IMR-90 (cell line): ENCODE data around the gene VEPH1. TPM values are rescaled to one million over a fixed set of nuclear protein-coding genes. Genes with fewer than 3 reads are reported as not detected.

Source experiments
- ATAC-seq: fragments of 200-7000 bp; cut with Tn5 transposase; 2 replicates; pipeline ENCODE4 v1.9.1; 2020; ENCODE audit warnings: low read depth, mild to moderate bottlenecking, moderate library complexity
- BruUV-seq: library from RNA; stranded (reverse); fragments of 400-500 nt; replicated peaks from 2 replicates; lab custom pipeline; 2021; lab: Mats Ljungman, UMichigan
- CTCF ChIA-PET: fragments of 300-600 bp; formaldehyde crosslinking; extraction: SDS; loops from one replicate; lab custom pipeline; 2021; ENCODE audit warnings: antibody characterized with exemption; lab: Yijun Ruan, JAX
- POLR2A ChIA-PET: fragments of 300-600 bp; sonication (Branson Sonifier 250); formaldehyde crosslinking; loops from one replicate; lab custom pipeline; 2022; ENCODE audit warnings: antibody characterized with exemption; ENCODE audit not compliant: unreplicated experiment; lab: Charles Lee
- DNase-seq: peaks from one replicate; pipeline ENCODE4 v3.0.0; 2013
- H2AFZ ChIP-seq: replicated peaks from 2 replicates; pipeline ENCODE3; 2013; ENCODE audit warnings: low read length, mild to moderate bottlenecking; ENCODE audit not compliant: poor library complexity
- H2AK5ac ChIP-seq: 2 replicates; pipeline ENCODE4 v1.6.1; 2013; ENCODE audit warnings: low read depth, low read length, inconsistent platforms
- H2AK9ac ChIP-seq: replicated peaks from 2 replicates; pipeline ENCODE3; 2013; ENCODE audit warnings: mild to moderate bottlenecking, low read depth, low read length, moderate library complexity; ENCODE audit not compliant: poor library complexity
- H2BK120ac ChIP-seq: 2 replicates; pipeline ENCODE4 v1.6.1; 2013; ENCODE audit warnings: low read depth, low read length, inconsistent platforms
- H2BK15ac ChIP-seq: 3 replicates; pipeline ENCODE4 v1.6.1; 2013; ENCODE audit warnings: low read depth, low read length, inconsistent platforms
- H2BK20ac ChIP-seq: 2 replicates; pipeline ENCODE4 v1.6.1; 2013; ENCODE audit warnings: low read depth, mild to moderate bottlenecking, inconsistent platforms, low read length, moderate library complexity
- H2BK5ac ChIP-seq: 2 replicates; pipeline ENCODE4 v1.6.1; 2013; ENCODE audit warnings: mild to moderate bottlenecking, low read depth, low read length, inconsistent platforms; ENCODE audit not compliant: poor library complexity, severe bottlenecking
- H3K14ac ChIP-seq: replicated peaks from 2 replicates; pipeline ENCODE4 v1.6.1; 2013; ENCODE audit warnings: low read depth, low read length, inconsistent platforms
- H3K18ac ChIP-seq: 2 replicates; pipeline ENCODE4 v1.6.1; 2013; ENCODE audit warnings: low read depth, low read length, control low read depth
- H3K23ac ChIP-seq: 2 replicates; pipeline ENCODE4 v1.6.1; 2013; ENCODE audit warnings: low read depth, low read length, inconsistent platforms
- H3K27ac ChIP-seq: 2 replicates; pipeline ENCODE4 v1.5.1; 2013; ENCODE audit warnings: mild to moderate bottlenecking, control low read depth, low read length; ENCODE audit not compliant: insufficient read depth
- H3K27me3 ChIP-seq: 2 replicates; pipeline ENCODE4 v1.6.1; 2013; ENCODE audit warnings: low read length; ENCODE audit not compliant: control insufficient read depth, insufficient read depth
- H3K36me3 ChIP-seq: 2 replicates; pipeline ENCODE4 v1.6.1; 2013; ENCODE audit warnings: low read length, mixed read lengths; ENCODE audit not compliant: control insufficient read depth, insufficient read depth
- H3K4ac ChIP-seq: 2 replicates; pipeline ENCODE4 v1.6.1; 2013; ENCODE audit warnings: low read depth, low read length, inconsistent platforms
- H3K4me1 ChIP-seq: 2 replicates; pipeline ENCODE4 v1.6.1; 2013; ENCODE audit warnings: low read length, mixed read lengths; ENCODE audit not compliant: control insufficient read depth, insufficient read depth
- H3K4me2 ChIP-seq: 2 replicates; pipeline ENCODE4 v1.6.1; 2013; ENCODE audit warnings: low read depth, mild to moderate bottlenecking, control low read depth, low read length, moderate library complexity
- H3K4me3 ChIP-seq: 2 replicates; pipeline ENCODE4 v1.5.1; 2013; ENCODE audit warnings: low read depth, mild to moderate bottlenecking, control low read depth, low read length, moderate library complexity; ENCODE audit not compliant: insufficient read depth
- H3K56ac ChIP-seq: 2 replicates; pipeline ENCODE4 v1.6.1; 2013; ENCODE audit warnings: low read length, inconsistent platforms; ENCODE audit not compliant: insufficient read depth; ENCODE audit errors: extremely low read depth
- H3K79me1 ChIP-seq, 2 experiments: 2 replicates each; pipeline ENCODE4 v1.6.1; 2013; ENCODE audit warnings: low read length in 2 of 2, inconsistent platforms in 1 of 2, low read depth in 1 of 2
- H3K9ac ChIP-seq: 2 replicates; pipeline ENCODE4 v1.6.1; 2013; ENCODE audit warnings: low read depth, low read length, control low read depth
- H3K9me1 ChIP-seq: 2 replicates; pipeline ENCODE4 v1.6.1; 2013; ENCODE audit warnings: low read length, inconsistent platforms; ENCODE audit not compliant: insufficient read depth
- H3K9me3 ChIP-seq: 2 replicates; pipeline ENCODE4 v1.6.1; 2013; ENCODE audit warnings: low read length; ENCODE audit not compliant: control insufficient read depth, insufficient read depth
- H4K20me1 ChIP-seq: 2 replicates; pipeline ENCODE4 v1.6.1; 2013; ENCODE audit warnings: low read length, inconsistent platforms; ENCODE audit not compliant: insufficient read depth
- H4K5ac ChIP-seq: 2 replicates; pipeline ENCODE4 v1.6.1; 2013; ENCODE audit warnings: mild to moderate bottlenecking, low read depth, low read length, control low read depth
- H4K8ac ChIP-seq, 2 experiments: 2 replicates each; pipeline ENCODE4 v1.6.1; 2013; ENCODE audit warnings: low read depth in 2 of 2, low read length in 2 of 2, control low read depth in 1 of 2, inconsistent platforms in 1 of 2
- H4K91ac ChIP-seq: 2 replicates; pipeline ENCODE4 v1.6.1; 2013; ENCODE audit warnings: low read depth, low read length, inconsistent platforms; ENCODE audit not compliant: insufficient read depth
- BHLHE40 ChIP-seq: fragments of 150-350 bp; IDR thresholded peaks from 2 replicates; pipeline ENCODE4 v1.6.1; 2016; ENCODE audit warnings: mild to moderate bottlenecking, low read depth, low read length
- CEBPB ChIP-seq: IDR thresholded peaks from 2 replicates; pipeline ENCODE4 v1.6.1; 2012; ENCODE audit warnings: low read depth, low read length, improper control_type of control experiment
- CHD1 ChIP-seq: IDR thresholded peaks from 2 replicates; pipeline ENCODE4 v1.6.1; 2012; ENCODE audit warnings: low read depth, low read length, improper control_type of control experiment
- CTCF ChIP-seq: conservative IDR thresholded peaks from 2 replicates; pipeline ENCODE4 v1.5.1; 2012; ENCODE audit warnings: mild to moderate bottlenecking, low read depth, low read length, improper control_type of control experiment
- ELK1 ChIP-seq: fragments of 150-350 bp; IDR thresholded peaks from 2 replicates; pipeline ENCODE4 v1.6.1; 2016; ENCODE audit warnings: low read depth, mild to moderate bottlenecking, low read length, moderate library complexity, borderline replicate concordance
- FOS ChIP-seq: fragments of 150-350 bp; IDR thresholded peaks from 2 replicates; pipeline ENCODE4 v1.6.1; 2016; ENCODE audit warnings: low read depth, low read length
- MAFK ChIP-seq: IDR thresholded peaks from 2 replicates; pipeline ENCODE4 v1.6.1; 2012; ENCODE audit warnings: low read depth, low read length, improper control_type of control experiment
- MAZ ChIP-seq: IDR thresholded peaks from 2 replicates; pipeline ENCODE4 v1.6.1; 2012; ENCODE audit warnings: low read depth, mild to moderate bottlenecking, low read length, improper control_type of control experiment, moderate library complexity, borderline replicate concordance
- MXI1 ChIP-seq: IDR thresholded peaks from 2 replicates; pipeline ENCODE4 v1.6.1; 2012; ENCODE audit warnings: low read depth, mild to moderate bottlenecking, low read length, moderate library complexity, borderline replicate concordance
- NFE2L2 ChIP-seq: fragments of 150-350 bp; IDR thresholded peaks from 2 replicates; pipeline ENCODE4 v1.6.1; 2016; ENCODE audit warnings: low read depth, mild to moderate bottlenecking, low read length
- POLR2A ChIP-seq: IDR thresholded peaks from 2 replicates; pipeline ENCODE4 v1.6.1; 2012; ENCODE audit warnings: mild to moderate bottlenecking, low read depth, low read length
- RAD21 ChIP-seq: IDR thresholded peaks from 2 replicates; pipeline ENCODE4 v1.6.1; 2012; ENCODE audit warnings: low read length, improper control_type of control experiment
- RCOR1 ChIP-seq: IDR thresholded peaks from 2 replicates; pipeline ENCODE4 v1.6.1; 2012; ENCODE audit warnings: mild to moderate bottlenecking, low read length, improper control_type of control experiment; ENCODE audit not compliant: insufficient replicate concordance
- RFX5 ChIP-seq: IDR thresholded peaks from 2 replicates; pipeline ENCODE4 v1.8.0; 2012; ENCODE audit warnings: low read depth, mild to moderate bottlenecking, low read length, moderate library complexity
- SMC3 ChIP-seq: fragments of 150-350 bp; IDR thresholded peaks from 2 replicates; pipeline ENCODE4 v1.6.1; 2016; ENCODE audit warnings: low read depth, mild to moderate bottlenecking, antibody characterized with exemption, low read length, moderate library complexity
- USF2 ChIP-seq: fragments of 150-350 bp; IDR thresholded peaks from 2 replicates; pipeline ENCODE4 v1.6.1; 2017; ENCODE audit warnings: mild to moderate bottlenecking, antibody characterized with exemption, low read length, low read depth
- WGBS, 2 experiments: methylation state at CpG; one replicate each; pipeline versions ENCODE4 v1.1.5 to v1.1.7; 2013; ENCODE audit warnings: missing lambda C conversion rate in 2 of 2; ENCODE audit not compliant: insufficient read length in 1 of 2; ENCODE audit errors: extremely low coverage in 2 of 2; 5-methylcytosine and 5-hydroxymethylcytosine counted together
- dilution Hi-C: fragments of 300-500 bp; cut with HindIII; formaldehyde crosslinking; loops from one replicate; pipeline ENCODE4 v1.14.3; 2018; ENCODE audit warnings: low sequenced_read_pairs; ENCODE audit not compliant: unreplicated experiment
- in situ Hi-C: fragments of 300-500 bp; cut with MboI; formaldehyde crosslinking; loops from 3 replicates; pipeline ENCODE4 v1.14.3; 2019; ENCODE audit warnings: low sequenced_read_pairs, inconsistent platforms, mixed read lengths
- intact Hi-C: fragments of 100-400 bp; cut with micrococcal nuclease; formaldehyde crosslinking; loops from 2 replicates; pipeline ENCODE4 v1.10.0; 2022
- polyA plus RNA-seq, 3 experiments: library from polyadenylated mRNA; depleted of rRNA; stranded (reverse); fragments of >200 nt; gene quantifications; 2 replicates each; pipeline ENCODE4 v1.2.3, GENCODE V29; 2012; ENCODE audit warnings: low replicate concordance in 1 of 3
- total RNA-seq: library from RNA; depleted of rRNA; stranded (reverse); fragments of >200 nt; gene quantifications from 2 replicates; pipeline ENCODE4 v1.2.3, GENCODE V29; 2012

Gene VEPH1
- total and polyA plus RNA-seq, 2 of the 4 experiments (the other 2 are of a cell fraction) = 30.5 to 130 TPM

DNA sequence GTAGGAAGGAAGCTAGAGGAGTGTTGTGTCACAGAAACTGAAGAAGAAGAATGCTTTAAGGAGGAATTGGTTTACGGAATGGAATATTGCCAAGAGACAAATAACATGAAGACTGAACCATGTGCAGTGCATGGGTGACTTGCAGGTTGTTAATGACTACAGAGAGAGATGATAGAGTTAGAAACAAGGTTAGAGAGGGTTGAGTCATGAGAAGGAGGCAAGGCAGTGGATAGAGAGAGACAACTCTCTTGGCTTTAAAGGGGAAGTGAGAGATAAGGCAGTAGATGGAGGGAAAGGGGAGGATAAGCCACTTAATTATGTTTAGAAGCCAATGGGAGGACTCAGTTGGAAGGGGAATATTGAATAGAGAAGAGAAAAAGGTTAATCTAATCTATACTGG is 224.0 kb downstream of the VEPH1 start:
- H3K9me3 ChIP-seq = no peaks in the 10 kb centered on the region
- DNase-seq (no peak), ATAC-seq (no peak)
- no peak overlapping the region for H3K18ac ChIP-seq
- H3K23ac ChIP-seq = no peak overlapping the region
- ChIA-PET CTCF (no interaction called here), POLR2A (no interaction called here)
- H3K27me3 ChIP-seq = no peaks in the 10 kb centered on the region
- no peak overlapping the region for H3K56ac ChIP-seq
- intact Hi-C loops (no loop called here), dilution Hi-C loops (no loop called here), in situ Hi-C loops (no loop called here)
- no peak overlapping the region for H2BK120ac ChIP-seq
- H2BK5ac ChIP-seq = no peak overlapping the region
- no peak overlapping the region for H4K5ac ChIP-seq
- H3K4me1 ChIP-seq = no peaks in the 10 kb centered on the region
- no peak overlapping the region for H2AK5ac ChIP-seq
- 100% methylated on average over 1 of the region's 1 CpG; no CpG with 5 or more reads in 1 of the 2 experiments for WGBS, 2 experiments
- no peaks in the 10 kb centered on the region for H3K79me1 ChIP-seq
- no peak overlapping the region for H3K4me3 ChIP-seq
- no peak overlapping the region for H2AFZ ChIP-seq
- no peaks in the 10 kb centered on the region for H3K36me3 ChIP-seq
- H3K4ac ChIP-seq = peak overlapping the region; percentile 39; the same call in 1 of the 2 replicates
- TF ChIP-seq MAFK (no peak), RCOR1 (no peak), MXI1 (no peak), USF2 (no peak), CTCF (no peak), CEBPB (no peak), ELK1 (no peak), SMC3 (no peak), FOS (no peak), RFX5 (no peak), CHD1 (no peak), MAZ (no peak), RAD21 (no peak), BHLHE40 (no peak), NFE2L2 (no peak), POLR2A (no peak)
- no peak overlapping the region for H2AK9ac ChIP-seq
- no peaks in the 10 kb centered on the region for H4K20me1 ChIP-seq
- no peak overlapping the region for H4K8ac ChIP-seq
- peaks cover 4% of the 10 kb centered on the region; the same call in 1 of the 2 replicates for H3K9me1 ChIP-seq
- H3K9ac ChIP-seq = no peak overlapping the region
- H2BK15ac ChIP-seq = no peak overlapping the region
- no TSS peak for BruUV-seq
- no peak overlapping the region for H2BK20ac ChIP-seq
- no peak overlapping the region for H3K14ac ChIP-seq
- no peak overlapping the region for H3K27ac ChIP-seq
- no peak overlapping the region for H3K4me2 ChIP-seq
- no peak overlapping the region for H4K91ac ChIP-seq
